SK-N-MC (cell line): ENCODE data around the gene CXCL10.
A peak's percentile ranks its signal among the peaks of the same experiment; 100 is the strongest.

Source experiments
- DNase-seq: peaks from one replicate; pipeline ENCODE4 v3.0.0-alpha.2; 2011; ENCODE audit warnings: low read depth, low spot score
- H3K27ac ChIP-seq: fragments of 200-600 bp; sonication (generic); 2 replicates; pipeline ENCODE4 v1.5.1; 2016; ENCODE audit warnings: mixed run types
- H3K36me3 ChIP-seq: fragments of 200-600 bp; sonication (generic); 2 replicates; pipeline ENCODE4 v1.6.1; 2017; ENCODE audit warnings: antibody characterized with exemption, low read length, mixed read lengths; ENCODE audit not compliant: insufficient read depth
- H3K4me3 ChIP-seq: fragments of 200-600 bp; sonication (generic); 2 replicates; pipeline ENCODE4 v1.5.1; 2016
- H3K9ac ChIP-seq: fragments of 200-600 bp; sonication (generic); 2 replicates; pipeline ENCODE4 v1.8.0; 2017; ENCODE audit warnings: mixed run types, mixed read lengths; ENCODE audit not compliant: insufficient read length
- H3K9me3 ChIP-seq: fragments of 200-600 bp; sonication (generic); 2 replicates; pipeline ENCODE4 v1.6.1; 2017; ENCODE audit warnings: low read depth, mild to moderate bottlenecking, antibody characterized with exemption, low read length, moderate library complexity, mixed read lengths
- EZH2 ChIP-seq: fragments of 200-600 bp; sonication (generic); IDR thresholded peaks from one replicate; pipeline ENCODE4 v1.6.1; 2017; ENCODE audit warnings: antibody characterized with exemption
- FOXP2 ChIP-seq: optimal IDR thresholded peaks from 2 replicates; pipeline ENCODE3; 2011; ENCODE audit warnings: mild to moderate bottlenecking, moderate library complexity; ENCODE audit not compliant: insufficient read depth; ENCODE audit errors: extremely low read length, control extremely low read depth
- POLR2AphosphoS5 ChIP-seq: IDR thresholded peaks from 2 replicates; pipeline ENCODE4 v1.6.1; 2012; ENCODE audit warnings: mild to moderate bottlenecking, low read depth, low read length, borderline replicate concordance

The CXCL10 gene

GRCh38 chr4:76016393-76016792 is 6.9 kb downstream of the CXCL10 start:
- no peak for TF ChIP-seq FOXP2
- no peak for TF ChIP-seq EZH2
- no peak for TF ChIP-seq POLR2AphosphoS5
- no peak overlapping the region for H3K4me3 ChIP-seq
- no peak overlapping the region for H3K9ac ChIP-seq

GRCh38 chr4:76013540-76013939 is 9.8 kb downstream of the CXCL10 start:
- H3K9me3 ChIP-seq: no peaks in the 10 kb centered on the region
- no peak overlapping the region for H3K4me3 ChIP-seq
- no peak for DNase-seq
- no peak overlapping the region for H3K27ac ChIP-seq
- H3K36me3 ChIP-seq: no peaks in the 10 kb centered on the region
- no peak overlapping the region for H3K9ac ChIP-seq
- TF ChIP-seq EZH2: no peak
- TF ChIP-seq POLR2AphosphoS5: no peak
- TF ChIP-seq FOXP2: no peak

More at GRCh38 chr4:76016393-76016792, 6.9 kb downstream of the CXCL10 start:
- no peaks in the 10 kb centered on the region for H3K9me3 ChIP-seq
- H3K27ac ChIP-seq: no peak overlapping the region
- DNase-seq: no peak
- H3K36me3 ChIP-seq: no peaks in the 10 kb centered on the region

- TF ChIP-seq FOXP2 (no peak), EZH2 (no peak), POLR2AphosphoS5 (no peak)
- no peaks in the 10 kb centered on the region for H3K9me3 ChIP-seq
- H3K27ac ChIP-seq: peak overlapping the region; percentile 95
- DNase-seq: no peak
- H3K9ac ChIP-seq: peak overlapping the region; percentile 69
- H3K36me3 ChIP-seq: no peaks in the 10 kb centered on the region
- H3K4me3 ChIP-seq: peak overlapping the region; percentile 61
Measured at GRCh38 chr4:76012388-76012801, 10.9 kb downstream of the CXCL10 start.

GRCh38 chr4:76011700-76012387 is 11.5 kb downstream of the CXCL10 start:
- Histone ChIP-seq H3K9me3 (no peaks in the 10 kb centered on the region), H3K27ac (peak overlapping the region; percentile 95), H3K9ac (peak overlapping the region; percentile 69), H3K36me3 (no peaks in the 10 kb centered on the region), H3K4me3 (peak overlapping the region; percentile 61)
- peak; percentile 72 for DNase-seq
- no peak for TF ChIP-seq EZH2
- no peak for TF ChIP-seq FOXP2
- no peak; the same call in 1 of the 2 replicates for TF ChIP-seq POLR2AphosphoS5

GRCh38 chr4:76011018-76011670 is 12.2 kb downstream of the CXCL10 start:
- H3K9ac ChIP-seq: no peak overlapping the region
- TF ChIP-seq EZH2 (no peak), POLR2AphosphoS5 (no peak), FOXP2 (no peak)
- H3K27ac ChIP-seq: peak overlapping the region; percentile 95
- DNase-seq: no peak
- no peaks in the 10 kb centered on the region for H3K9me3 ChIP-seq
- peak overlapping the region; percentile 61 for H3K4me3 ChIP-seq
- H3K36me3 ChIP-seq: no peaks in the 10 kb centered on the region

GRCh38 chr4:76010576-76010975 is 12.7 kb downstream of the CXCL10 start:
- Histone ChIP-seq H3K9me3 (no peaks in the 10 kb centered on the region), H3K27ac (no peak overlapping the region), H3K36me3 (no peaks in the 10 kb centered on the region), H3K4me3 (no peak overlapping the region), H3K9ac (no peak overlapping the region)
- no peak for TF ChIP-seq POLR2AphosphoS5
- no peak for TF ChIP-seq EZH2
- no peak for TF ChIP-seq FOXP2
- no peak for DNase-seq

GRCh38 chr4:76009311-76009710 is 14.0 kb downstream of the CXCL10 start:
- H3K9ac ChIP-seq: no peak overlapping the region
- TF ChIP-seq EZH2 (no peak), POLR2AphosphoS5 (no peak), FOXP2 (no peak)
- H3K27ac ChIP-seq: no peak overlapping the region

GRCh38 chr4:76007089-76007862 is 16.0 kb downstream of the CXCL10 start, which contains the start of gene CXCL9:
TSS of gene CXCL9 (minus strand) at chr4:76007509. CDS start at chr4:76007449, 60 bp downstream.
- no peaks in the 10 kb centered on the region for H3K36me3 ChIP-seq
- DNase-seq: no peak
- no peak within 1 kb of the TSS for H3K27ac ChIP-seq
- no peak for TF ChIP-seq EZH2
- TF ChIP-seq FOXP2: no peak
- TF ChIP-seq POLR2AphosphoS5: no peak
- H3K9ac ChIP-seq: no peak within 1 kb of the TSS
- no peaks in the 10 kb centered on the region for H3K9me3 ChIP-seq
- no peak within 1 kb of the TSS for H3K4me3 ChIP-seq

More at GRCh38 chr4:76009311-76009710, 14.0 kb downstream of the CXCL10 start:
- DNase-seq: no peak
- no peaks in the 10 kb centered on the region for H3K36me3 ChIP-seq
- H3K4me3 ChIP-seq: no peak overlapping the region
- no peaks in the 10 kb centered on the region for H3K9me3 ChIP-seq
